Measurements from ENCODE around the gene REPIN1. TPM values are rescaled to one million over a fixed set of nuclear protein-coding genes. Genes with fewer than 3 reads are reported as not detected.
A peak's percentile ranks its signal among the peaks of the same experiment; 100 is the strongest.

Gene REPIN1
- total and polyA plus RNA-seq, 9 of the 15 experiments (the other 6 are each of a cell fraction or from before 2014, with no cell fraction given) = 8.1 to 283 (median 94.3) TPM

DNA sequence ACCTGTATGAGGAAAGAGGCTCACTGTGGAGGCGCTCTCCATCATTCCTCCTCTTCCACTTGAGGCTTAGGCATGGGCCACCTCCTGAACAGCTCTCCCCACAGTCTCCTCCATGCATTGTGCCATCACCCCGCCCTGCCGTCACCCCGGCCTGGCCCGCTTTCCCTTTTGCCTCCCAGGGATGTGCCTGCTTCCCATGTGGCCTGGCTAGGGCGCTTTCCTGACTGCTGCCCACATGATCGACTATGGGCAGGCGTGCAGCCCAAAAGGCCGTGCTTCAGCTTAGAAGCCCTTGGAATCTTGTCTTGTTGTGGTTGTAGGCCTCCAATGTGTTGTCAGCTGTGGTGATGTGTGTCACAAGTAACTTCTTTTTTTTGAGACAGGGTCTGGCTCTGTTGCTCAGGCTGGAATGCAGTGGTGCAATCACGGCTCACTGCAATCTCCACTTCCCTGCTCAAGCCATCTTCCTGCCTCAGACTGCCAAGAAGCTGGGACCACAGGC lies 43.5 kb upstream of the REPIN1 start (continued):
- TF ChIP-seq, protein P1, sequence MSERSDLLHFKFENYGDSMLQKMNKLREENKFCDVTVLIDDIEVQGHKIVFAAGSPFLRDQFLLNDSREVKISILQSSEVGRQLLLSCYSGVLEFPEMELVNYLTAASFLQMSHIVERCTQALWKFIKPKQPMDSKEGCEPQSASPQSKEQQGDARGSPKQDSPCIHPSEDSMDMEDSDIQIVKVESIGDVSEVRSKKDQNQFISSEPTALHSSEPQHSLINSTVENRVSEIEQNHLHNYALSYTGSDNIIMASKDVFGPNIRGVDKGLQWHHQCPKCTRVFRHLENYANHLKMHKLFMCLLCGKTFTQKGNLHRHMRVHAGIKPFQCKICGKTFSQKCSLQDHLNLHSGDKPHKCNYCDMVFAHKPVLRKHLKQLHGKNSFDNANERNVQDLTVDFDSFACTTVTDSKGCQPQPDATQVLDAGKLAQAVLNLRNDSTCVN (CRISPR knock-in tag; IDR thresholded peaks at IDR 0.05) = no peak
- no peak for TF ChIP-seq ZNF766 (CRISPR knock-in tag; conservative IDR thresholded peaks at IDR 0.05)
- TF ChIP-seq ZNF3 (CRISPR knock-in tag; IDR thresholded peaks at IDR 0.05) = no peak
- TF ChIP-seq ZNF174 (CRISPR knock-in tag; IDR thresholded peaks at IDR 0.05) = no peak
- no peak for TF ChIP-seq ZNF134 (CRISPR knock-in tag; conservative IDR thresholded peaks at IDR 0.05)
- TF ChIP-seq MBD1 (CRISPR knock-in tag; IDR thresholded peaks at IDR 0.05) = no peak
- no peak for TF ChIP-seq GTF2E2 (tag; IDR thresholded peaks at IDR 0.05)
- no peak for TF ChIP-seq BMI1 (IDR thresholded peaks at IDR 0.05; ENCODE audit: low read length)
- TF ChIP-seq, protein P2, sequence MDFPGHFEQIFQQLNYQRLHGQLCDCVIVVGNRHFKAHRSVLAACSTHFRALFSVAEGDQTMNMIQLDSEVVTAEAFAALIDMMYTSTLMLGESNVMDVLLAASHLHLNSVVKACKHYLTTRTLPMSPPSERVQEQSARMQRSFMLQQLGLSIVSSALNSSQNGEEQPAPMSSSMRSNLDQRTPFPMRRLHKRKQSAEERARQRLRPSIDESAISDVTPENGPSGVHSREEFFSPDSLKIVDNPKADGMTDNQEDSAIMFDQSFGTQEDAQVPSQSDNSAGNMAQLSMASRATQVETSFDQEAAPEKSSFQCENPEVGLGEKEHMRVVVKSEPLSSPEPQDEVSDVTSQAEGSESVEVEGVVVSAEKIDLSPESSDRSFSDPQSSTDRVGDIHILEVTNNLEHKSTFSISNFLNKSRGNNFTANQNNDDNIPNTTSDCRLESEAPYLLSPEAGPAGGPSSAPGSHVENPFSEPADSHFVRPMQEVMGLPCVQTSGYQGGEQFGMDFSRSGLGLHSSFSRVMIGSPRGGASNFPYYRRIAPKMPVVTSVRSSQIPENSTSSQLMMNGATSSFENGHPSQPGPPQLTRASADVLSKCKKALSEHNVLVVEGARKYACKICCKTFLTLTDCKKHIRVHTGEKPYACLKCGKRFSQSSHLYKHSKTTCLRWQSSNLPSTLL (IDR thresholded peaks at IDR 0.05) = no peak
- TF ChIP-seq, protein P3, sequence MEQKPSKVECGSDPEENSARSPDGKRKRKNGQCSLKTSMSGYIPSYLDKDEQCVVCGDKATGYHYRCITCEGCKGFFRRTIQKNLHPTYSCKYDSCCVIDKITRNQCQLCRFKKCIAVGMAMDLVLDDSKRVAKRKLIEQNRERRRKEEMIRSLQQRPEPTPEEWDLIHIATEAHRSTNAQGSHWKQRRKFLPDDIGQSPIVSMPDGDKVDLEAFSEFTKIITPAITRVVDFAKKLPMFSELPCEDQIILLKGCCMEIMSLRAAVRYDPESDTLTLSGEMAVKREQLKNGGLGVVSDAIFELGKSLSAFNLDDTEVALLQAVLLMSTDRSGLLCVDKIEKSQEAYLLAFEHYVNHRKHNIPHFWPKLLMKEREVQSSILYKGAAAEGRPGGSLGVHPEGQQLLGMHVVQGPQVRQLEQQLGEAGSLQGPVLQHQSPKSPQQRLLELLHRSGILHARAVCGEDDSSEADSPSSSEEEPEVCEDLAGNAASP (IDR thresholded peaks at IDR 0.05) = no peak
- TF ChIP-seq, protein P4, sequence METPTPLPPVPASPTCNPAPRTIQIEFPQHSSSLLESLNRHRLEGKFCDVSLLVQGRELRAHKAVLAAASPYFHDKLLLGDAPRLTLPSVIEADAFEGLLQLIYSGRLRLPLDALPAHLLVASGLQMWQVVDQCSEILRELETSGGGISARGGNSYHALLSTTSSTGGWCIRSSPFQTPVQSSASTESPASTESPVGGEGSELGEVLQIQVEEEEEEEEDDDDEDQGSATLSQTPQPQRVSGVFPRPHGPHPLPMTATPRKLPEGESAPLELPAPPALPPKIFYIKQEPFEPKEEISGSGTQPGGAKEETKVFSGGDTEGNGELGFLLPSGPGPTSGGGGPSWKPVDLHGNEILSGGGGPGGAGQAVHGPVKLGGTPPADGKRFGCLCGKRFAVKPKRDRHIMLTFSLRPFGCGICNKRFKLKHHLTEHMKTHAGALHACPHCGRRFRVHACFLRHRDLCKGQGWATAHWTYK (CRISPR knock-in tag; IDR thresholded peaks at IDR 0.05) = no peak
- peak; percentile 10 for TF ChIP-seq USF1 (CRISPR knock-in tag; IDR thresholded peaks at IDR 0.05)
- TF ChIP-seq, protein P5, sequence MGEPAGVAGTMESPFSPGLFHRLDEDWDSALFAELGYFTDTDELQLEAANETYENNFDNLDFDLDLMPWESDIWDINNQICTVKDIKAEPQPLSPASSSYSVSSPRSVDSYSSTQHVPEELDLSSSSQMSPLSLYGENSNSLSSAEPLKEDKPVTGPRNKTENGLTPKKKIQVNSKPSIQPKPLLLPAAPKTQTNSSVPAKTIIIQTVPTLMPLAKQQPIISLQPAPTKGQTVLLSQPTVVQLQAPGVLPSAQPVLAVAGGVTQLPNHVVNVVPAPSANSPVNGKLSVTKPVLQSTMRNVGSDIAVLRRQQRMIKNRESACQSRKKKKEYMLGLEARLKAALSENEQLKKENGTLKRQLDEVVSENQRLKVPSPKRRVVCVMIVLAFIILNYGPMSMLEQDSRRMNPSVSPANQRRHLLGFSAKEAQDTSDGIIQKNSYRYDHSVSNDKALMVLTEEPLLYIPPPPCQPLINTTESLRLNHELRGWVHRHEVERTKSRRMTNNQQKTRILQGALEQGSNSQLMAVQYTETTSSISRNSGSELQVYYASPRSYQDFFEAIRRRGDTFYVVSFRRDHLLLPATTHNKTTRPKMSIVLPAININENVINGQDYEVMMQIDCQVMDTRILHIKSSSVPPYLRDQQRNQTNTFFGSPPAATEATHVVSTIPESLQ (CRISPR knock-in tag; IDR thresholded peaks at IDR 0.05) = no peak
- 0 out of 2 replicates have a peak, but pooled peaks have one; percentile 13 for TF ChIP-seq ZNF263 (CRISPR knock-in tag; IDR thresholded peaks at IDR 0.05; ENCODE audit: borderline replicate concordance)
- TF ChIP-seq PPARD (CRISPR knock-in tag; IDR thresholded peaks at IDR 0.05) = no peak
- TF ChIP-seq FUS (optimal IDR thresholded peaks at IDR 0.05; ENCODE audit: low read depth, low read length) = no peak
- no peak for TF ChIP-seq RFX7 (CRISPR knock-in tag; IDR thresholded peaks at IDR 0.05)
- no peak for TF ChIP-seq NRF1 (conservative IDR thresholded peaks at IDR 0.05 in 1 of 2, IDR thresholded peaks at IDR 0.05 in 1 of 2)
- TF ChIP-seq CEBPB (tag; IDR thresholded peaks at IDR 0.05) = peak; percentile 53; the same call in 1 of the 2 replicates

Measured in K562 (cell line).